DMS114 treated with DMSO at 0.1 percent for 48 hours (cell line): ENCODE data around the gene DYNLT2B.
"Not testable (repeated sequence)": the region's sequence is repeated elsewhere in the genome, so short reads cannot be mapped to it uniquely, and the experiment has no call there.

Experiments
- DNase-seq: peaks from one replicate; lab custom pipeline; 2025; ENCODE audit not compliant: unreplicated experiment; lab: John Stamatoyannopoulos, UW

DYNLT2B gene

DNA sequence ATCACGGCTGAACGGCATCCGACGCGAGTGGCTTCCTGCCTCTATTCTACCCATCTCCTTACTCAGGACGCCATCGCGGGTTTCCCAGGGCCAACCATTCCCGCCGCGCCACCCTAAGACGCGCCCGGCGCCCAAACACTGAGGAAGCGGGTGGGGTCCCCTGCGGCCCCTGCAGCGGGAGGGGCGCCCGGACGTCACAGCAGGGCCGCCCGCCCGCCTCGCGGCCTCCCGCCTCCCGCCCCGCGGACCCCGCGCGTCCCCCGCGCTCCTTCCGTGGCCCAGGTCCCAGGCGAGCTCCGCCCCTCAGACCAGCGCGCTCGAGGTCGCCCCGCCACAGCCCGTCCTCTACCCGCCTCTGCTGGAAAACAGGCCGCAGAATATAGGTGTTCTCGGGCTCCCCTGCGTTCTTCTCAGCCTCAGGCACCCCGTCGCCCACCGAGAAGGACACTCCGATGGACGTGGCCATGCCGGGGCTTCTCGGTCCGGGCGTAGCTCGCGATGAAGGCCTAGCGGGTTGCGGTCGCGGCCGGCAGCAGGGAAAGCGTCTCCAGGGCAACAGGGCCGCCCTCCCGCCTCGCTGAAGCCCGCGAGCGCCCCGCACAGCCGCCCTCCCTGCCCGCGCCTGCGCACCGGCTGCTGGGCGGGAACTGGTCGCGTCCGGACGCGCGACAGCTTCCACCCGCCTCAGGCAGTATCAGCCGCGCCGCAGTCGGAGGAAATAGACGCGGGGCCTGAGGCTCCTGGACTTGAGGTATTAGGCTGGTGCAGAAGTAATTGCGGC, at the start of gene DYNLT2B:
TSS of gene DYNLT2B (minus strand) at position 554 of the 781 bp plus-strand sequence. CDS start at position 466, 88 bp downstream.
- DNase-seq, result peak; percentile 78

DNA sequence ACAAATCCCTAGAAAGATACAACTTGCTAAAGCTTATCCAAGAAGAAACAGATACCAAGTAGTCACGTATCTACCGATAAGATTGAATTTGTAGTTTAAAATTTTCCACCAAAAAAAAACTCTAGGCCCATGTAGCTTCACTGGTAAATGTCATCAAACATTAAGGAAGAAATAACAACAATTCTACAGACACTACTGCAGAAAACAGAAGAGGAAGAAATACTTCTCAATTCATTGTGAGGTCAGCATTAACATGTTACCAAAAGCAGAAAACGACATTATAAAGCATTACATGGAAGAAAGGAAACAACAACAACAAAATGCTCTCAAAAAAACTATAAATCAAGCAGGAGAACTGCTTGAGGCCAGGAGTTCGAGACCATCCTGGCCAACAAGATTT, 47.7 kb upstream of the DYNLT2B start:
- DNase-seq, result no peak

GRCh38 chr3:196360586-196360985, 42.5 kb upstream of the DYNLT2B start:
- no peak for DNase-seq

DNA sequence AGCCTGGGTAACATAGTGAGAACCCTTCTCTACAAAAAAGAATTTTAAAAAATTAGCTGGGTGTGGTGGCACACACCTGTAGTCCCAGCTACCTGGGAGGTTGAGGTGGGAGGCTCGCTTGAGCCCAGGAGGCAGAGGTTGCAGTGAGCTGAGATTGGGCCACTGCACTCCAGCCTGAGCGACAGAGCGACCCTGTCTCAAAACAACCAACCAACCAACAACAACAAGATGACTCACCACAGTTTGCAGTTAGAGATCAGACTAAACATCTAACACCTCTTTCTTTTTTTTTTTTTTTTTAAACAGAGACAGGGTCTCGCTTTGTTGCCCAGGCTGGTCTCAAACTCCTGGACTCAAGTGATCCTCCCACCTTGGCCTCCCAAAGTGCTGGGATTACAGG, 40.5 kb upstream of the DYNLT2B start:
- not testable (repeated sequence) for DNase-seq

GRCh38 chr3:196357905-196358304, 39.9 kb upstream of the DYNLT2B start:
- no peak for DNase-seq

- DNase-seq, result no peak
Observed at GRCh38 chr3:196356556-196356955, 38.5 kb upstream of the DYNLT2B start.

GRCh38 chr3:196355668-196356067, 37.6 kb upstream of the DYNLT2B start:
- no peak for DNase-seq

- DNase-seq, result no peak
Observed at GRCh38 chr3:196354132-196354531, 36.1 kb upstream of the DYNLT2B start.

- DNase-seq, result no peak
Observed at GRCh38 chr3:196351541-196351940, 33.5 kb upstream of the DYNLT2B start.

DNA sequence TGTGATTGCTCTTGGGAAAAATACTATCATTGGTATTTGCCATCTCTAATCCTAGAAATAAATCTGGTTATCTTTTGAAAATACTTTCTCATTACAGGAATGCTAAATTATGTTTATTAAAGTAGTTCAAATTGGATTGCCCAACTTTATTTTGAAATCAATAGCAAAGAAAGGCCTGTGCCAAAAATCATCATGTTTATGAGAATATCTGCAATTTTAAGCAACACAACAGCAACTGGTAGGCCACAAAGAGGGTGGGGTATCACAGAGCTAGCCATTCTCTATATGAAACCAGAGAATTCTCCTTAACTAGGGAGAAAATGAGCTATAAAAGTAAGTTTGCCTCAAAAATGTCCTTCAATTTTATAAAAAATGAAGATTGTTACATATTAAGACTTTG, 32.0 kb upstream of the DYNLT2B start:
- no peak for DNase-seq

DNA sequence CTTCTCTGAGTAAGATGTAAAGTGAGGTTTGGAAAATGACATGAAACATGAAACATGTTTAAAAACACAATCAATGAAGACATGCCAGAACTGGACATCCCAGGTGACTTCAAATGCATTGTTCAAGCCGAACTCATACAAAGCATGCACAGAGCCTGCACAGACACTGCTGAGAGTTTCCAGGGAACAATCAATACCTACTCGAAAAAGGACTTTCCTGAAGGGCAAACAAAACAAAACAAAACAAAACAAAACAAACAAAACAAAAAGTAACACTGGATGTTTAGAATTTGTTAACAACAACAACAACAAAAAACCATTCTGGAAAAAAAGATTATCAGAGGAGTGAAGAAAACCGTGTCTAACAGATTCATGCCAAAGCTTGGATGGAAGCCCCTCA, 30.7 kb upstream of the DYNLT2B start:
- no peak for DNase-seq

- no peak for DNase-seq
Observed at GRCh38 chr3:196344663-196345062, 26.6 kb upstream of the DYNLT2B start.

DNA sequence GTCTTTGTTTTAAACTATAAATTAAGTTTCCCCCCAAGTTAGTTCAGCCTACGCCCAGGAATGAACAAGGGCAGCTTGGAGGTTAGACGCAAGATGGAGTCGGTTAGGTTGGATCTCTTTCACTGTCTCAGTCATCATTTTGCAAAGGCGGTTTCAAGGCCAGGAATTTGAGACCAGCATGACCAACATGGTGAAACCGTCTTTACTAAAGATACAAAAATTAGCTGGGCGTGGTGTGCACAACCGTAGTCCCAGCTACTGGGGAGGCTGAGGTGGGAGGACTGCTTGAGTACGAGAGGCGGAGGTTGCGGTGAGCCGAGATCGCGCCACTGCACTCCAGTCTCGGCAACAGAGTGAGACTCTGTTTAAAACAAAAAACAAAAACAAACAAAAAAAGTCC, 25.9 kb upstream of the DYNLT2B start:
- not testable (repeated sequence) for DNase-seq

- DNase-seq, result no peak
Observed at GRCh38 chr3:196341137-196341536, 23.1 kb upstream of the DYNLT2B start.

DNA sequence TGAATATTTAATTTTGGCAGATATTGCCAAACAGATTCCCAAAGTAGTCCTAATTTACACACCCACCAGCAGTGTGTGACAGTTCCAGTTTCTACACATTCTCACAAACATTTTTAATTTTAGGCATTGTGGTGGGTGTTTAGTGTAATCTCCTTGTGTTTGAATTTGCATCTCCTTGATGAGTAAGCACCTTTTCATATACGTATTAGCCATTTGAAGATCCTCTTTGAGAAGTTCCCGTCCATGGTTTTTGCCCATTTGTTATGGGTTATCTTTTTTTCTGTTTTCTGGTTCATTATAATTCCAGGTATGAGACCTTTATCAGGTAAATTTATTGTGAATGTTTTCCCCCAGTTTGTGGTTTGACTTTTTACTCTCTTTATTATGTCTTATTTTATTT, 22.4 kb upstream of the DYNLT2B start:
- no peak for DNase-seq

GRCh38 chr3:196339493-196340254, 21.6 kb upstream of the DYNLT2B start:
- DNase-seq, result no peak

GRCh38 chr3:196339044-196339443, 21.0 kb upstream of the DYNLT2B start:
- DNase-seq, result no peak

DNA sequence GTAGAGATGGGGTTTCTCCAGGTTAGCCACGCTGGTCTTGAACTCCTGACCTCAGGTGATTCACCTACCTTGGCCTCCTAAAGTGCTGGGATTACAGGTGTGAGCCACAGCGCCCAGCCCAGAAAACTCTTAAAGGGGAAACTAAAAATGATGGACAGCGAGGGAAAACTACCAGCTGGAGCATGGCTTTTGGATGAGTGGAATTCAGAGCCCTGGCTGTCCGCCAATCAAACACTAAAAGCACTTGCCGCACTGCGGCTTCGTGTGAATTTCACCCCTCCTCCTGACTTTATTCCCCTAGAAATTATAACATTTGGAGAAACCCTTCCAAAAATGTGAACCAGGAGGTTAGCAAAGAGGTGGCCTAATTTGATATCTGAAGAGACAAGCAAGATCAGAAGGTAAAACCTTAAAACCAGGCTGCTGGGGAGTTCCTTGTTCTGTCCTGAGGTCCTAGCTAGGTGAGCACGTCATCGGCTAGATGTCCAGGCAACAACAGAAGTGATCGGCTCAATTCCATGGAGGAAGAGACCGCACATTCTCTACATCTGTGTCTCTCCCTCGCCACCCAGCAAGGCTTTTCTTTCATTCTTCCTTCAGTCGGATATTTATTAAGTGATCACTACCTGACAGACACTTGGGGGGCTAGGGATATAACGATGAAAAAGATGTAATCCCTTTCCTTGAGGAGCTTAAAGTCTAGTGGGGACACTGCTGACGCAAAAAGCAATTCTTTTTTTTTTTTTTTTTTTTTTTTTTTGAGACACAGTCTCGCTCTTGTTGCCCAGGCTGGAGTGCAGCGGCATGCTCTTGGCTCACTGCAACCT, 18.5 kb upstream of the DYNLT2B start:
- DNase-seq, result no peak

DNA sequence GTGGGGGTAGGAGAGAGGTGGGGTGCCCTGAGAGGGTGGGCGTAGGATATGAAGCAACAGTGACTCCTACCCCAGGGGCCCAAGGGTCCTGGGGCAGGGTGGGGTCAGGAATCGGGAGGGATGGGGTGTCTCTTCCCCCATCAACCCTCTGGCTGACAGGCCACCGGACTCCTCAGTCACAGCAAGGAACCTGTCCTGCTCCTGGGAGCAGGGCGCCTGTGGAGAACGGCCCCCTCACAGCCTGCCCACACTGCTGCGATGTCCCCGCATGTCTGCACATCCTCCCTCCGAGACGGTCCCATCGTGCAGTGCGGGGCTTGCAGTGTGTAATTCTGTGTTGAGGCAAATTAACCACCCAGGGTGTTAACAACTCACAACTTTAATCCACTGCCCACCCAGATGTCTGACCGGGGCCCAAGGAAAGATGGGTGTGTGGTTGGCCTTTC, 17.5 kb upstream of the DYNLT2B start:
- no peak for DNase-seq

GRCh38 chr3:196334982-196335381, 16.9 kb upstream of the DYNLT2B start:
- DNase-seq, result no peak

DNA sequence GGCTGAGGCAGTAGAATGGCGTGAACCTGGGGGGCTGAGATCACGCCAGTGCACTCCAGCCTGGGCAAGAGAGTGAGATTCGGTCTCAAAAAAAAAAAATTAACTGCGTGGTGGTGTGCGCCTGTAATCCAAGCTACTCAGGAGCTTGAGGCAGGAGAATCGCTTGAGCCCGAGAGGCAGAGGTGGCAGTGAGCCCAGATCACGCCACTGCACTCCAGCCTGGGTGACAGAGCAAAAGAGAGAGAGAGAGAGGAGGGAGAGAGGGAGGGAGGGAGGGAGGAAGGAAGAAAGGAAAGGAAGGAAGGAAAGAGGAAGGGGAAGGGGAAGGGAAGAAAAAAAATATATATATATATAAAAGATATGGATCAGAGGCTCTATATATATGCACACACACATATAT, 14.1 kb upstream of the DYNLT2B start:
- no peak for DNase-seq
